ENCODE data around the gene SP3.

DNA sequence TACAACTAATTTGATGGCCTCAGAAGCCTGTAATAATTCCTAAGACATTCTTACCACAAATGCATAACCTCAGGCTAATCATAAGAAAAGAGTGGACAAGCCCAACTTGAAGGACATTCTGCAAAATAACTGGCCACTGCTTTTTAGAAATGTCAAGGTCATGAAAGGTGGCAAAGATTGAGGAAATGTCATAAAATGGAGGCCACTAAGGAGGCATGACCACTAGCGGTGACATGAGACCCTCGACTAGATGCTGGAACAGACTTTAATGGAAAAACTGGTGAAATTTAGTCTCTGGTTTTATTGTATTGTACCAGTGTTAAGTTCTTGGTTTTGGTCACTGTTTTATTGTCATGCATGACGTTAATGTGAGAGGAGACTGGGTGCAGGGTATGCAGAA is 78.6 kb downstream of the SP3 start:
- TF ChIP-seq POLR2A (IDR thresholded peaks at IDR 0.05; ENCODE audit: control extremely low read depth in 1 of 2, low read depth in 2 of 2, low read length in 2 of 2) (no peak), CTBP2 (IDR thresholded peaks at IDR 0.05; ENCODE audit: borderline replicate concordance, insufficient read depth, insufficient read length, low read length) (no peak), CHD2 (IDR thresholded peaks at IDR 0.05; ENCODE audit: low read length) (no peak), HDAC6 (IDR thresholded peaks at IDR 0.05; ENCODE audit: low read depth, low read length) (no peak), NANOG (IDR thresholded peaks at IDR 0.05; ENCODE audit: insufficient read depth, low read depth, low read length, poor library complexity, severe bottlenecking) (no peak), BRCA1 (IDR thresholded peaks at IDR 0.05; ENCODE audit: low read depth, low read length) (no peak)
- TF ChIP-seq, protein P1, sequence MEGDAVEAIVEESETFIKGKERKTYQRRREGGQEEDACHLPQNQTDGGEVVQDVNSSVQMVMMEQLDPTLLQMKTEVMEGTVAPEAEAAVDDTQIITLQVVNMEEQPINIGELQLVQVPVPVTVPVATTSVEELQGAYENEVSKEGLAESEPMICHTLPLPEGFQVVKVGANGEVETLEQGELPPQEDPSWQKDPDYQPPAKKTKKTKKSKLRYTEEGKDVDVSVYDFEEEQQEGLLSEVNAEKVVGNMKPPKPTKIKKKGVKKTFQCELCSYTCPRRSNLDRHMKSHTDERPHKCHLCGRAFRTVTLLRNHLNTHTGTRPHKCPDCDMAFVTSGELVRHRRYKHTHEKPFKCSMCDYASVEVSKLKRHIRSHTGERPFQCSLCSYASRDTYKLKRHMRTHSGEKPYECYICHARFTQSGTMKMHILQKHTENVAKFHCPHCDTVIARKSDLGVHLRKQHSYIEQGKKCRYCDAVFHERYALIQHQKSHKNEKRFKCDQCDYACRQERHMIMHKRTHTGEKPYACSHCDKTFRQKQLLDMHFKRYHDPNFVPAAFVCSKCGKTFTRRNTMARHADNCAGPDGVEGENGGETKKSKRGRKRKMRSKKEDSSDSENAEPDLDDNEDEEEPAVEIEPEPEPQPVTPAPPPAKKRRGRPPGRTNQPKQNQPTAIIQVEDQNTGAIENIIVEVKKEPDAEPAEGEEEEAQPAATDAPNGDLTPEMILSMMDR (IDR thresholded peaks at IDR 0.05; ENCODE audit: control extremely low read depth in 1 of 3, insufficient read depth in 1 of 3, low read depth in 1 of 3, low read length in 3 of 3): no peak
- TF ChIP-seq, protein P2, sequence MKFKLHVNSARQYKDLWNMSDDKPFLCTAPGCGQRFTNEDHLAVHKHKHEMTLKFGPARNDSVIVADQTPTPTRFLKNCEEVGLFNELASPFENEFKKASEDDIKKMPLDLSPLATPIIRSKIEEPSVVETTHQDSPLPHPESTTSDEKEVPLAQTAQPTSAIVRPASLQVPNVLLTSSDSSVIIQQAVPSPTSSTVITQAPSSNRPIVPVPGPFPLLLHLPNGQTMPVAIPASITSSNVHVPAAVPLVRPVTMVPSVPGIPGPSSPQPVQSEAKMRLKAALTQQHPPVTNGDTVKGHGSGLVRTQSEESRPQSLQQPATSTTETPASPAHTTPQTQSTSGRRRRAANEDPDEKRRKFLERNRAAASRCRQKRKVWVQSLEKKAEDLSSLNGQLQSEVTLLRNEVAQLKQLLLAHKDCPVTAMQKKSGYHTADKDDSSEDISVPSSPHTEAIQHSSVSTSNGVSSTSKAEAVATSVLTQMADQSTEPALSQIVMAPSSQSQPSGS (IDR thresholded peaks at IDR 0.05; ENCODE audit: low read length): no peak

All from H1 (cell line).